Anterior cingulate cortex (tissue), 58 donors: Measurements from ENCODE around the gene KIF11.
A peak's percentile ranks its signal among the peaks of the same experiment; 100 is the strongest.
"Not testable (repeated sequence)": the region's sequence is repeated elsewhere in the genome, so short reads cannot be mapped to it uniquely, and the experiment has no call there.

ENCODE experiments used
- DNase-seq, 58 donors: peaks; one replicate each; lab custom pipeline; 2025; lab: John Stamatoyannopoulos, UW

KIF11 gene

GRCh38 chr10:92592761-92593618 lies at the start of gene KIF11:
TSS of gene KIF11 (plus strand) at chr10:92593130. CDS start at chr10:92593376, 246 bp downstream.
- peak; percentile 69 to 99 (median 92) for DNase-seq

- no peak for DNase-seq
Observed at GRCh38 chr10:92544296-92544695, 48.6 kb upstream of the KIF11 start.

- DNase-seq: no peak
Observed at GRCh38 chr10:92545556-92545955, 47.4 kb upstream of the KIF11 start.

- DNase-seq: no peak
Observed at GRCh38 chr10:92547676-92548075, 45.3 kb upstream of the KIF11 start.

GRCh38 chr10:92550924-92551323 lies 42.0 kb upstream of the KIF11 start:
- no peak for DNase-seq

- DNase-seq: no peak
Observed at GRCh38 chr10:92552310-92552709, 40.6 kb upstream of the KIF11 start.

- DNase-seq: no peak
Observed at GRCh38 chr10:92553959-92554358, 39.0 kb upstream of the KIF11 start.

- DNase-seq: no peak
Observed at GRCh38 chr10:92559046-92559445, 33.9 kb upstream of the KIF11 start.

GRCh38 chr10:92562424-92562823 lies 30.5 kb upstream of the KIF11 start:
- DNase-seq: no peak

GRCh38 chr10:92567952-92568600 lies 24.9 kb upstream of the KIF11 start:
- no peak for DNase-seq

GRCh38 chr10:92569071-92569470 lies 23.9 kb upstream of the KIF11 start:
- no peak for DNase-seq

- not testable (repeated sequence) for DNase-seq
Observed at GRCh38 chr10:92569663-92570062, 23.3 kb upstream of the KIF11 start.

GRCh38 chr10:92571649-92572048 lies 21.3 kb upstream of the KIF11 start:
- DNase-seq: no peak

- no peak for DNase-seq
Observed at GRCh38 chr10:92572362-92573090, 20.4 kb upstream of the KIF11 start.

- DNase-seq: peak in 25 of 58 donors; percentile 9 to 62 (median 34)
Observed at GRCh38 chr10:92573091-92573797, 19.7 kb upstream of the KIF11 start.

GRCh38 chr10:92573798-92574547 lies 19.0 kb upstream of the KIF11 start, which contains the start of gene IDE:
TSS of gene IDE (minus strand) at chr10:92574093. CDS start at chr10:92574019, 74 bp downstream.
- peak in 57 of 58 donors; percentile 32 to 87 (median 74) for DNase-seq

GRCh38 chr10:92574548-92575261 lies 18.2 kb upstream of the KIF11 start:
- DNase-seq: peak in 2 of 58 donors; percentile 17 to 19

GRCh38 chr10:92575961-92576360 lies 17.0 kb upstream of the KIF11 start:
- DNase-seq: no peak

GRCh38 chr10:92582347-92582746 lies 10.6 kb upstream of the KIF11 start:
- not testable (repeated sequence) for DNase-seq
